HG02884 (cell line): Measurements from ENCODE around the gene NPB.

Source experiments
- ATAC-seq: cut with Tn5 transposase; IDR thresholded peaks from one replicate; pipeline ENCODE4 v1.9.1; 2021; ENCODE audit warnings: mild to moderate bottlenecking, moderate library complexity; ENCODE audit not compliant: unreplicated experiment

NPB gene

GRCh38 chr17:81898029-81898866 lies 3.8 kb upstream of the NPB start:
- no peak for ATAC-seq

GRCh38 chr17:81898885-81899284 lies 3.2 kb upstream of the NPB start:
- no peak for ATAC-seq

- no peak for ATAC-seq
Observed at GRCh38 chr17:81899514-81900166, 2.4 kb upstream of the NPB start.

- ATAC-seq, result no peak
Observed at GRCh38 chr17:81900181-81900820, 1.7 kb upstream of the NPB start.

GRCh38 chr17:81901167-81902022 lies 643 bp upstream of the NPB start:
- ATAC-seq, result no peak

- ATAC-seq, result no peak
Observed at GRCh38 chr17:81902653-81903414, 796 bp downstream of the NPB start.

- no peak for ATAC-seq
Observed at GRCh38 chr17:81903415-81903831, 1.4 kb downstream of the NPB start.

- no peak for ATAC-seq
Observed at GRCh38 chr17:81903896-81904599, 2.0 kb downstream of the NPB start.

GRCh38 chr17:81904600-81905423 lies 2.8 kb downstream of the NPB start:
- no peak for ATAC-seq

GRCh38 chr17:81905424-81905875 lies 3.4 kb downstream of the NPB start:
- ATAC-seq, result no peak

- ATAC-seq, result no peak
Observed at GRCh38 chr17:81905993-81906392, 4.0 kb downstream of the NPB start.

- ATAC-seq, result no peak
Observed at GRCh38 chr17:81906476-81907218, 4.6 kb downstream of the NPB start.

GRCh38 chr17:81907219-81908145 lies 5.4 kb downstream of the NPB start:
- no peak for ATAC-seq

GRCh38 chr17:81908793-81909192 lies 6.8 kb downstream of the NPB start:
- no peak for ATAC-seq

- no peak for ATAC-seq
Observed at GRCh38 chr17:81909231-81909630, 7.2 kb downstream of the NPB start.

- ATAC-seq, result no peak
Observed at GRCh38 chr17:81909966-81910839, 8.2 kb downstream of the NPB start.
